NCI-H510A treated with DMSO at 0.1 percent for 48 hours (cell line): ENCODE data around the gene MAVS.
A peak's percentile ranks its signal among the peaks of the same experiment; 100 is the strongest.
"Not testable (repeated sequence)": the region's sequence is repeated elsewhere in the genome, so short reads cannot be mapped to it uniquely, and the experiment has no call there.

Source experiments
- DNase-seq: peaks from one replicate; lab custom pipeline; 2025; lab: John Stamatoyannopoulos, UW

Gene MAVS

DNA sequence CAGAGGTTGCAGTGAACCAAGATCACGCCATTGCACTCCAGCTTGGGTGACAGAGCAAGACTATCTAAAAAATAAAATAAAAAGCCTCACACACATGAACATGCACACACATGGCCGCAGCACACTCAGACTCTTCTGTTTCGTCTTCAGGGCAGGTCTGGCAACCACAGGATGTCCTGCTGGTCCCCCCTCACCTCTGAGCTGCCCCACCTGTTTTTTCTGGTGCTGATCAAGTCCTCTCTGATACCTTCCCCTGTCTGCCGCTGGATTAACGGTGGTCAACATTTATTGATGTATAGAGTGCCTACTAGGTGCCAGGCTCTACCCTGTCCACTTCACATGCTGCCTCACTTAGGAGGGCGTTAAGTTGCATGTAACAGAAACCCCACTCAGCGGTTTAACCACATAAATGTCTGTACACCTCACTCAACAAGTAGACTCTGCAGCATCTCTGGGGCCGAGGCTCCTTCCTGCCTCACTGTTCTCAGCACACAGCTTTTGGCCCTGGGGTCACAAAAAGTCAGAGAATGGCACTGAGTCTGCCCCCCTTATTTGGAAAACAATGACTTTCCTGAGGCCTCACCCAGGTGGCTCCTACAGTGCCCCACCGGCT is 30.8 kb upstream of the MAVS start:
- no peak for DNase-seq

DNA sequence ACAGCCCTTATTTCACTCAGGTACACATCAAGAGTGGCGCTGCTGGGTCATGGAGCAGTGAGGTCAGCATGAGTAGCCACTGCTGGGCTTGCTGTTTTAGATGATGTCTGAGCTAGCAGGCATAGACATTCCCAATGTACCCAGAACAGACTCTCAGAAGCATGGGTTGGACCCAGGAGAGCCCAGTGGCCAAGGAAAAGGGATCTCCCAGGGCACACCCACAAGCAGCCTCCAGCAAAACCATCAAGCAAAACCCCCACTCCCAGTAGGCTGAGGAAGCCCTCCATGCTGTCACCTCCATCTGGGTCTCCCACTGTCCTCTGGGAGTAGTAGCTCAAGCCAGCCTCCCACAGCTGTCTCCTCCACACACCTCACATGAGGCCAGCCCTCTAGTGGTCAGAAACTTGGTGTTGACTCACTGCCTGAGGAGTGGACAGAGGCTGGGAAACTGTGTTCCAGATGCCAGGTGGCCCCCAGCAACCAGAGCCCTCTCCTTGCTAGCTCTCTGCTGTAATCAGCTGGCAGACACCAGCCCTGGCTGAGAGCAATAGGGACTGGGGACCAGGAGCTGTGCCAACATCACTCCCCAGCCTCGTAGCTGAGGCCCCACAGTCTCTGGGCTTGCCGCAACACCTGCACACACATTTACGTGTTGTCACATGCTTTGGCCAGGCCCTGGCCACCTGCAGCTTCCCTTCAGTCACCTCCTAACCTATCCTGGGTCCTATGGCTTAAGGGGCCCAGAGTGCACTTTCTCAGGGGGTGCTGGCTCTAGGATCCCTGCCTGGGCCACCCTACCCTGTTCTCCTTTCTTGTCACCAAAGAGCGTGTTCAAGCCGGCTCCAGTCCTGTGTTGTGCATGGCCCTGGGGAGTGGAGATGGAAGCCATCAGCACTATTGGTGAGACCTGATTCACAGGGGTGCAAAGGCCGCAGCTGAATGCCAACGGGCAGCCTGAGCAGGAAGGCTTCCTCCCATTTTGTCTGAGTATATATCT is 28.2 kb upstream of the MAVS start:
- DNase-seq: peak; percentile 88

GRCh38 chr20:3819411-3820047 is 27.1 kb upstream of the MAVS start:
- no peak for DNase-seq

GRCh38 chr20:3820048-3820900 is 26.4 kb upstream of the MAVS start, which contains the start of gene AP5S1:
AP5S1 (plus strand) TSS chr20:3820547; CDS start chr20:3822118, 1,571 bp downstream.
- DNase-seq: peak; percentile 97

- no peak for DNase-seq
These were observed 25.5 kb upstream of the MAVS start for GRCh38 chr20:3820901-3821727.

GRCh38 chr20:3821996-3822395 is 24.6 kb upstream of the MAVS start:
- DNase-seq: no peak

GRCh38 chr20:3823881-3824280 is 22.8 kb upstream of the MAVS start:
- DNase-seq: no peak

DNA sequence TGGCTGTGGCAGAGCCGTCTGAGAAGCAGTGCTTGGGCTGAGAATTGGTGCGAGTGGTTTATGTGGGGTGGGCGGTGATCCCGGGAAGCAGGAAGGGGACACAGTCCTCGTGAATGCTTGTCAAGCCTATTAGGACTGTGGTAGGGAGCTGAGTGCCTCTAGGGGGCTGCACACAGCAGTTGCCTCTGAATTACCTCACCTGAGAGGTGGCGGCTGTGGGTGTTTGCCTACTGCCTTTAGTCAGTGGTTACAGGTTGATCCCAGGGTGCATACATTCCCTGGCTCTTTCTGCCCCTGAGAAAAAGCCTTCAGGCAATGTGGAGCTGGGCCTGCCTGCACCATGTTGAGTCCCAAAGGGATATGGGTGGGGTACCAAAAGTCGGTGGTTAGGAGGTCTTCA is 21.1 kb upstream of the MAVS start:
- DNase-seq: no peak

GRCh38 chr20:3826420-3826819 is 20.2 kb upstream of the MAVS start:
- DNase-seq: no peak

DNA sequence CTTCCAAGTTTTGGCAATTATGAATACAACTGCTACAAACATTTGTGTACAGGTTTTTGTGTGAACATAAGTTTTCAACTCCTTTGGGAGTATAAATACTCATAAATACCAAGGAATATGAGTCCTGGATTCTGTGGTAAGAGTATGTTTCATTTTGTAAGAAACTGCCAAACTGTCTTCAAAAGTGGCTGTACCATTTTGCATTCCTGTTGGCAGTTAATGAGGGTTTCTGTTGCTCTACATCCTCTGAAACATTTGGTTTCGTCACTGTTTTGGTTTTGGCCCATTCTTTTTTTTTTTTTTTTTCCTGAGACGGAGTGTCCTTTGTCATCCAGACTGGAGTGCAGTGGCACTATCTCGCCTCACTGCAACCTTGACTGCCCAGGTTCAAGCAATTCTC is 17.8 kb upstream of the MAVS start:
- no peak for DNase-seq

GRCh38 chr20:3829891-3830290 is 16.7 kb upstream of the MAVS start:
- not testable (repeated sequence) for DNase-seq

DNA sequence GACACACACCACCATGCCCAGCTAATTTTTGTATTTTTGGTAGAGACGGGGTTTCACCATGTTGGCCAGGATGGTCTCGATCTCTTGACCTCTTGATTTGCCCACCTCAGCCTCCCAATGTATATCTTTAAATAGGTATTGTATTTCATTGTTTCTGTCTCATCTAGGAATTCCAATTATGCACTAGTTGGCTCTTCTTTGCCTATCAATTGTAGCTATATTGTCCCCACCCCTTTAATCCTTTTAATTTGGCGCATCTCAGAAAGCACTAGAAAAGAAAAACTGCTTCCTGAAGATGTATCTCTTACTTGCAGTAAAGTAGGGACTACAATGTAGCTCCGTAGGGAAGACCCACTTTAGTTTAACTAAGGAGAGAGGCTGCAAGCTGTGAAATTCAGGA is 10.5 kb upstream of the MAVS start:
- no peak for DNase-seq

DNA sequence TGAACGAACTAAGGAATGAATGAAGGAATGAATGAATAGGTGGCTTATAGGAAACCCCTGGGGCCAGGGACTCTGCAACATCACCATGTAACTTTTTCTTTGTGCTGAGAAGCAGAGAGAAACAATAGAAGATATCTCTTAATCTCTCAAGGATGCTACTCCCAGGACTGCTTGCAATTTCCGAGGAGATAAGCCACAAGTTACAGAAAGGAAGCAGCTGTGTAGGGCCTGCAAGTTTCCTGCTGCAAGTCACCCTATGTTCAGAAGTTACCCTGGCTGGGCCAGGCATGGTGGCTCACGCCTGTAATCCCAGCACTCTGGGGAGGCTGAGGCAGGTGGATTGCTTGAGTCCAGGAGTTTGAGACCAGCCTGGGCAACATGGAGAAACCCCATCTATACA is 7.3 kb upstream of the MAVS start:
- DNase-seq: no peak

DNA sequence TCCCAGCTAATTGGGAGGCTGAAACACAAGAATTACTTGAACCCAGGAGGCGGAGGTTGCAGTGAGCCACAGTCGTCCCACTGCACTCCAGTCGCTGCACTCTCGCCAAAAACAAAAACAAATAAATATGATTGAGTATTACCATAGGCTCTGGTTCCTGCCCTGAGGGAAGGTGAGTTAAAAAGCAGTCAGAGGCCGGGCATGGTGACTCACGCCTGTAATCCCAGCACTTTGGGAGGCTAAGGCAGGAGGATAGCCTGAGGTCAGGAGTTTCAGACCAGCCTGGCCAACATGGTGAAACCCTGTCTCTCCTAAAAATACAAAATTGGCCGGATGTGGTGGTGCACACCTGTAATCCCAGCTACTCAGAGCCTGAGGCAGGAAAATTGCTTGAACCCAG is 6.4 kb upstream of the MAVS start:
- not testable (repeated sequence) for DNase-seq

DNA sequence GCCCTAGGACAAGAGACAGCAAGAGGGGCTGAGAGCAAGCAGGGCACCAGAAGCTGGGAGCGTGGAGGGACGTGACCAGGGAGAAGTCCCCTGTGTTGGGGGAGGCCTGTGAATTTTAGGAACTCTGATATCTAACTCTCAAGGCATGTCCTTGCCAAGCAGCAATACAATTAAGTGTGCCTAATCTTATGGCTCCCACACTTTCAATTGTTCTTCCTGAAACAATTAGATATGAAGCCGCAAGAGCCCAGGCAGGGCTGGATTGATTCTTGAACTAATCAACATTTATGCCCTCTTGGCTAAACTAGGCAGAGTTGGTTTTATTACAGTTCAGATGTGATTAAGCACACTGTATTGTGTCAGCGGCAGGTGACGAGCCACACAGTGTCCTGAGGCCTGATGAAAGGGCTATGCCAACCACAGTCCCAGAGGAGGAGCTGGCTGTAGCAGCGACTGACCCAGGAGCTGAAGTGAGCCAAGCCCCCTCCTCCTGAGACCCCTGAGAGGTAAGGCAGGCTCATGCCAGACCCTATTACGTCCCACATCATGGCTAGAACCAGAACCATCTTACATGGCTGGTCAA is 4.2 kb upstream of the MAVS start:
- DNase-seq: no peak

GRCh38 chr20:3843490-3843889 is 3.1 kb upstream of the MAVS start:
- no peak for DNase-seq

DNA sequence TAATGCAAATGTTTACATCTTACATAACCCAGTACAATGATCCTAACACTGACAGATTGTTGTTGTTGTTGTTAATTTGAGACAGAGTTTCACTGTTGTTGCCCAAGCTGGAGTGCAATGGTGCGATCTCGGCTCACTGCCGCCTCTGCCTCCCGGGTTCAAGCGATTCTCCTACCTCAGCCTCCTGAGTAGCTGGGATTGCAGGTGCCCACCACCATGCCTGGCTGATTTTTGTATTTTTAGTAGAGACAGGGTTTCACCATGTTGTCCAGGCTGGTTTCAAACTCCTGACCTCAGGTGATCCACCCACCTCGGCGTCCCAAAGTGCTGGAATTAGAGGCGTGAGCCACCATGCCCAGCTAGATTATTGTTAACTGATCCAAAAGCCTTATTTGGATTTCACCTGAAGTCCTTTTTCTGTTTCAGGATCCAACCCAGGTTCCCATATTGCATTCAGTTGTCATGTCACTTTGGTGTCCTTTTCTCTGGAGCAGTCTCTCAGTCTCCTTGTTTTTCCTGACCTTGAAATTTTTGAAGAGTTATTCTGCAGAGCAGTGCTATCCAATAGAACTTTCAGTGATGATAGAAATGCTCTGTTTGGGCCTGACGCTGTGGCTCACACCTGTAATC is 2.5 kb upstream of the MAVS start:
- not testable (repeated sequence) for DNase-seq

DNA sequence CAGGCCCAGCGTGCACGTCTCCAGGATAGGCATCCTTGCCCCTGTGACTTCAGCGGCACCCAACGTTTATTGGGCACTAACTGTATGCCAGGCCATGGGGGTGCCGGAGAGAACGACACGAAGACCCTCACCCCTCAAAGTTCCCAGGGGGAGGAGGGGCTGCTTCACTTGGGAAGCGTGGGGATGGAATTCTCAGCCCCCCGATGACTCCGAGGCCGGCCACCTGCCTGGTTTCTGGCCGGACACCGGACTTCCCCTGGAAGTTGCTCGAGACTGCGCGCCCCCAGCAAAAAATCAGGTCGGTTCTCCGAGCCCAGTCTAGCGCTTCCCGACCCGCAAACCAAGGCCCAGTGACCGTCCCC is 275 bp upstream of the MAVS start:
- DNase-seq: no peak

- no peak for DNase-seq
These were observed 851 bp downstream of the MAVS start for GRCh38 chr20:3847429-3847940.

GRCh38 chr20:3848565-3848964 is 1.9 kb downstream of the MAVS start:
- no peak for DNase-seq
